Pons (tissue), 1 donor: ENCODE results near the gene NSF.

Experiments
- DNase-seq: peaks from one replicate; pipeline ENCODE4 v3.0.0-alpha.2; 2016; ENCODE audit warnings: low spot score

Gene NSF

GRCh38 chr17:46717999-46718398 lies 127.5 kb downstream of the NSF start:
- no peak for DNase-seq

GRCh38 chr17:46719891-46720290 lies 129.4 kb downstream of the NSF start:
- DNase-seq = no peak

GRCh38 chr17:46720408-46720807 lies 129.9 kb downstream of the NSF start:
- no peak for DNase-seq

- DNase-seq = no peak
Measured at GRCh38 chr17:46722662-46723285, 132.3 kb downstream of the NSF start.

GRCh38 chr17:46726206-46726605 lies 135.7 kb downstream of the NSF start:
- no peak for DNase-seq

GRCh38 chr17:46727572-46728348 lies 137.3 kb downstream of the NSF start:
- no peak for DNase-seq

DNA sequence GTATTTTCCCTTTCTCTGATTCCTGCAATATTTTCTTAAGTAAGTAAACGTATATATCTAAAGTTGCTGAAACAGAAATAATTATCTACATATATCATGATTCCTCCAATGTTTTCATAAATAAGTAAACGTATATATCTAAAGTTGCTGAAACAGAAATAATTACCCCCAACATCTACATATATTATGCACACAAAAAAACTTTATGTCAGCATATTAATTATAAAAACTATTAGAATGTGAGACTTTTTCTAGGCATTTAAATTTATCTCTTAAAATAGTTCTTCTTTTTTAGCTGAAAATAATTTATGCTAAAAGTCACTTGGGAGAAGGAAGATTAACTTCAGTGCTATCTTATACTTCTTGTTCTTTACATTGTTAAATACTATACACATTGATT lies 139.6 kb downstream of the NSF start:
- no peak for DNase-seq

GRCh38 chr17:46730679-46731078 lies 140.2 kb downstream of the NSF start:
- no peak for DNase-seq

- DNase-seq = no peak
Measured at GRCh38 chr17:46732160-46732559, 141.7 kb downstream of the NSF start.

DNA sequence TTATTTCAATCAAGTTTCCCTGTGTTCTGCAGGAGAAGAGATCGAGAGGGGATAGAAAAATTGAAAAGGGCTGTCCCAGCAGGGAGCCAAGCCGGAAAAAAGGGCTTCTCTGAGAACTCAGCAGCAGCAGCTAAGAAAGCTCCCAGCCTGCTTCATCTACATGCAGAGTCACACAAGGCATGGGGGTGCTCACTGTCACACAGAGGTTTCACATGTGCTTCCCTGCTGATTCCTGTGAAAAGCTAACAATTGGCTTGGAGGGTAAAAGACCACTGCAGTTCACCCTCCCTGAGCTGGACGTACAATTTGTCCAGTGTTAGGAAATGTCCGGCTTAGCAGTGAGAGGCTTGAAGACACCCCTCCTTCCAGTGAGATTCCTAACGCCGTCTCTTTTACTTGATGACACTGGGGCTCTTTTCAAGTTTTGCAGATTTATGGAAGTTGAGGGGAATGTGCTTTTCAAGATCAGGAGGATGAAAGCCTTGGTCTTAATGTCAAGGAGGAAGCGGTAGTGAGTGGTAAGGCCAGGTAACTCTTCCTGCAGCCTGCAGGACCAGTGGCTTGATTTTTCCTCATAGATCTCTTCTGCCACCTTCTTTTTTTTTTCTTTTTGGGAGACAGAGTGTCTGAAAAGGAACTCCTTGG lies 142.4 kb downstream of the NSF start:
- no peak for DNase-seq

- no peak for DNase-seq
Measured at GRCh38 chr17:46733837-46734475, 143.5 kb downstream of the NSF start.

DNA sequence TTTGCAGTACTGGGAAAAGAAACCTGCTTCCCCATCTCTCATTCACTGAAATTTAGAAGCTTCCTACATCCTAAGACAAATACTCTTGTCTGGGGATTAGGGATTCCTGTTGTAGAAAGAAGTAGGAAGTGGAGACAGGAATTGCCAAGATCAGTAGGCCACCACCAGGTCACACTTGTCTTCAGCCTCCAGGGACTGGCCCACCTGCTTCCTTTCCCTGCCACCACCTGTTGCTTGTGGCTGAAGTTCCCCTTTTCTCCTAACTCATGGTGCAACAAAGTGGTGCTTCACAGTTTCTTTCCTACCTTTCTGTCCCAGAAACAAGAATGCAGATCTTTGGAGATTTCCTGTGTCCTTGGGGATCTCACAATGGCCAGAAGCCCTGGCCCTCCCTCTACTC lies 145.6 kb downstream of the NSF start:
- DNase-seq = no peak

DNA sequence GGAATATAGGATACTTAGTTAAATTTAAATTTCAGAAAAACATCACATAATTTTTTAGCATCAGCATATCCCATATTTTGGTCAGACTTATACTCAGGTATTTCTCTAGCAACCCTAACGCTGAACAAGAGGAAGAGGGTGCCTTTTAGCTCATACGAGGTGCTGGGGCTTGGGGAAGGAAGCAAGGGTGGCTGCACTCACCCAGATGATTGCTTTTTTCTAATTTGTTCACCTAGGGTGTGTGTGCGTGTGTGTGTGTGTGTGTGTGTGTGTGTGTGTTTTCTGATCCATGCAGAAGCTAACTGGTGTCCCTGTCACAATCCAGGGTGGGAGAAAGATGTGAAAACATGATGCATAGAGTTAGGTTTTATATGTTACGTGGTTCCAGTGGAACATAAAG lies 146.9 kb downstream of the NSF start:
- no peak for DNase-seq

DNA sequence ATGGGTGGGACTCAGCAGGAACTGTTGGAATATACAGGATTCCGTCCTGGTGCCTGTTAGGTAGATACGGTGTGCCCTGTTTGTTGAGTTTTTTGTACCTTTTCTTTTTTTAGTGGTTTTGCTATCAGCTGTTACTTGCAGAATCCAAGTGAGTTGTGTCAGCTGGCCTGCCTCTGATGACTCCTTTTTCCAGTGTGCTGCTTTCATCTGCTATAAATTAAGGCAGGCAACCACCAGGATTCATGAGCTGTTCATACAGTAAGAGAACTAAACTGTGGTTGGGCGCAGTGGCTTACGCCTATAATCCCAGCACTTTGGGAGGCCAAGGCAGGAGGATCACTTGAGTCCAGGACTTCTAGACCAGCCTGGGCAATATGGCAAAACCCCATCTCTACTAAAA lies 148.1 kb downstream of the NSF start:
- no peak for DNase-seq

GRCh38 chr17:46739982-46740381 lies 149.5 kb downstream of the NSF start:
- DNase-seq = no peak

DNA sequence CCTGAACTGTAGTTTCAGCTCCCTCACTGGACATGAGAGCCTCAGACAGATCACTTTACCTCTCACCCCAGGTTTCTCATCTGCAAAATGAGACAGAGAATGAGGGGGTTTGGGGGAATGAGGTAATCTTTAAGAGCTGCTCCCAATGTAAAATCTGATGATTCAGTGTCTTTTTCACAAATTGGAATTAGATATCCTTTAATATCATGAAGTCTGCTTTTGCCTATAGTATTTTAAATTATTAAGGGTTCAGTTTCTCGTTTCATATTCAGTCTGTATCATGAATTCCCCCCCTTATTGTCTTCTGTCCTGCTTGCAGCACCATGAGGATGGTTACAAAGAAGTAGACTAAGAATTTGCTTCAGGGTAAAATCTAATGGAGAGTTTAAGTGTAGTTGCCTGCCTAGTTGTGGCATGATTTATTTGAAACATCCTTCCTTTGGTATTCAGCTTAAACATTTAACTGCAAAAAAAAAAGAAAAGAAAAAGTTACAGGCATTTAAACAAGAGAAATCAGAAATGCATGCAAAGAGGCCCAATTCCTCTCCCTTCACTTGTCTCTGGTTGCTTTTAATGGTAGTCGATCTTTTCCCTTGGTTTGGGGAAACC lies 150.8 kb downstream of the NSF start:
- no peak for DNase-seq

GRCh38 chr17:46742565-46743270 lies 152.2 kb downstream of the NSF start:
- DNase-seq = peak; percentile 22

DNA sequence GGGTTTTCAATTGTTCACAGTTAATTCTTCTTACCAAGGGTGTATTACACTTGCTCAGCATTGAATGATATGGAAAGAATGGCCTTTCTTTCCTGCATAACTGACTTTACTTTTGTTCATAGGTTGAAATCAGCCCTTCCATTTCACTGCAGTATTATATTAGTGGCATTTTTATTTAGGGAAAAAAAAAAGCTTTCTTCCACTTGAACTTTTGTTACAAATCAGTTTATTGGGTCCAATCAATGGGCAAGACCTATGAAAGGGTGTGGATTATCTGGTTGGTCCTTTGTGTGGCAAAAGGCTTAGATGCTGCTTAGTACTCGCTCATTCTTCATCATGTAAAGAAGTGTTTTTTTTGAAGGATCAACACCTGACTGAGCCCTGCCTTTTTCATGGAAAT lies 154.0 kb downstream of the NSF start:
- DNase-seq = no peak

- no peak for DNase-seq
Measured at GRCh38 chr17:46745376-46745775, 154.9 kb downstream of the NSF start.

DNA sequence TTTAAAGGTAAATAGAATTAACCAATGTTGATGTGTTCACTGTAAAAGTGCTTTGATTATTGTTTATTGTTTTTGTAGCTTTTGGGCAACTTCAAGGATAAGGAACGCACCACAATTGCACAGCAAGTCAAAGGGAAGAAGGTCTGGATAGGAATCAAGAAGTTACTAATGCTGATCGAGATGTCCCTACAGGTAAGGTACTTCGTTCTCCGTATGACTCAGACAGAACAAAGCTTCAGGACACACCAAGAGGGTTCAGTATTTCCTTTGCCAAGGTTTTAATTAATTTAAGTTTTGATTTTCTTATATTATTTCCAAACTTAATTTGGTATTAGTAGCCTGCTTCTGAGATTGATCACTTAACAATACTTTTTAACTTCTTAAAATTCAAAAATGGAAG lies 161.0 kb downstream of the NSF start:
- no peak for DNase-seq

GRCh38 chr17:46753776-46754175 lies 163.3 kb downstream of the NSF start:
- DNase-seq = no peak
